GM23338 (cell line): ENCODE measurements around the gene ROR1. TPM values are rescaled to one million over a fixed set of nuclear protein-coding genes. Genes with fewer than 3 reads are reported as not detected.

Experiments
- ATAC-seq: fragments of 200-7000 bp; cut with Tn5 transposase; 3 replicates; pipeline ENCODE4 v1.9.1; 2020
- DNase-seq: peaks from one replicate; pipeline ENCODE4 v3.0.0-alpha.2; 2015; ENCODE audit warnings: low spot score
- H2AFZ ChIP-seq: fragments of 200-600 bp; sonication (generic); 2 replicates; pipeline ENCODE4 v1.8.0; 2016; ENCODE audit warnings: antibody characterized with exemption, mild to moderate bottlenecking, moderate library complexity
- H3F3A ChIP-seq: fragments of 200-600 bp; sonication (generic); replicated peaks from 2 replicates; pipeline ENCODE4 v1.8.0; 2017; ENCODE audit warnings: antibody characterized with exemption, mixed run types, low read depth
- H3K27ac ChIP-seq: fragments of 200-600 bp; sonication (generic); 2 replicates; pipeline ENCODE4 v1.6.1; 2016; ENCODE audit warnings: low read depth
- H3K27me3 ChIP-seq: fragments of 200-600 bp; sonication (generic); 2 replicates; pipeline ENCODE4 v1.8.0; 2016; ENCODE audit warnings: mild to moderate bottlenecking, mixed run types, moderate library complexity; ENCODE audit not compliant: insufficient read depth
- H3K36me3 ChIP-seq: fragments of 200-600 bp; sonication (generic); 2 replicates; pipeline ENCODE4 v1.8.0; 2016; ENCODE audit warnings: mild to moderate bottlenecking; ENCODE audit not compliant: insufficient read depth
- H3K4me1 ChIP-seq: fragments of 200-600 bp; sonication (generic); 2 replicates; pipeline ENCODE4 v1.8.0; 2016; ENCODE audit warnings: mild to moderate bottlenecking, moderate library complexity; ENCODE audit not compliant: insufficient read depth
- H3K4me2 ChIP-seq: fragments of 200-600 bp; sonication (generic); 2 replicates; pipeline ENCODE4 v1.7.1; 2017; ENCODE audit warnings: mixed run types
- H3K4me3 ChIP-seq: fragments of 200-600 bp; sonication (generic); 2 replicates; pipeline ENCODE4 v1.6.1; 2016; ENCODE audit warnings: mixed run types
- H3K79me2 ChIP-seq: fragments of 200-600 bp; sonication (generic); replicated peaks from 2 replicates; pipeline ENCODE4 v1.8.0; 2017; ENCODE audit warnings: mild to moderate bottlenecking; ENCODE audit not compliant: insufficient read depth
- H3K9me2 ChIP-seq: fragments of 200-600 bp; sonication (generic); 2 replicates; pipeline ENCODE4 v1.8.0; 2017; ENCODE audit not compliant: insufficient read depth
- H4K20me1 ChIP-seq: fragments of 200-600 bp; sonication (generic); replicated peaks from 2 replicates; pipeline ENCODE4 v1.8.0; 2017; ENCODE audit warnings: mild to moderate bottlenecking; ENCODE audit not compliant: insufficient read depth
- H3K27ac Mint-ChIP-seq: 2 replicates; pipeline ENCODE4 v1.8.0; 2020; ENCODE audit warnings: inconsistent platforms, mild to moderate bottlenecking, moderate library complexity, mixed read lengths
- H3K27me3 Mint-ChIP-seq: 3 replicates; pipeline ENCODE4 v1.8.0; 2022; ENCODE audit warnings: low read depth, mild to moderate bottlenecking, moderate library complexity, mixed read lengths, inconsistent platforms; ENCODE audit not compliant: insufficient read depth, poor library complexity
- H3K36me3 Mint-ChIP-seq: 3 replicates; pipeline ENCODE4 v1.8.0; 2021; ENCODE audit warnings: low read depth, mild to moderate bottlenecking, inconsistent platforms, moderate library complexity, mixed read lengths
- H3K4me1 Mint-ChIP-seq: 3 replicates; pipeline ENCODE4 v1.8.0; 2020; ENCODE audit warnings: mild to moderate bottlenecking, inconsistent platforms, mixed read lengths
- H3K4me3 Mint-ChIP-seq: 3 replicates; pipeline ENCODE4 v1.8.0; 2021; ENCODE audit warnings: moderate library complexity, mild to moderate bottlenecking, inconsistent platforms, mixed read lengths
- H3K9me3 Mint-ChIP-seq: 3 replicates; pipeline ENCODE4 v1.8.0; 2020; ENCODE audit warnings: moderate library complexity, mild to moderate bottlenecking, inconsistent platforms, mixed read lengths
- CTCF ChIP-seq, 2 experiments: fragments of 200-600 bp in 1 of 2; sonication (generic) in 1 of 2; conservative IDR thresholded peaks; 2 replicates each; pipeline versions ENCODE4 v1.5.1 to v1.6.1; 2016 to 2017; ENCODE audit warnings: antibody characterized with exemption in 2 of 2, low read depth in 2 of 2, mild to moderate bottlenecking in 2 of 2, moderate library complexity in 1 of 2
- EZH2 ChIP-seq: fragments of 200-600 bp; sonication (generic); IDR thresholded peaks from one replicate; pipeline ENCODE4 v1.8.0; 2017; ENCODE audit warnings: antibody characterized with exemption, mild to moderate bottlenecking, low read depth; ENCODE audit not compliant: unreplicated experiment
- EZH2phosphoT487 ChIP-seq: fragments of 200-600 bp; sonication (generic); IDR thresholded peaks from one replicate; pipeline ENCODE4 v1.8.1; 2018; ENCODE audit warnings: antibody characterized with exemption; ENCODE audit not compliant: unreplicated experiment
- JUNB ChIP-seq: IDR thresholded peaks from one replicate; pipeline ENCODE4 v1.6.1; 2016; ENCODE audit warnings: antibody characterized with exemption; ENCODE audit not compliant: unreplicated experiment
- NANOG ChIP-seq: IDR thresholded peaks from 2 replicates; pipeline ENCODE4 v1.6.1; 2016; ENCODE audit warnings: antibody characterized with exemption, borderline replicate concordance
- POLR2AphosphoS5 ChIP-seq: IDR thresholded peaks from 2 replicates; pipeline ENCODE4 v1.6.1; 2016; ENCODE audit warnings: antibody characterized with exemption, low read depth
- STAT1 ChIP-seq: IDR thresholded peaks from one replicate; pipeline ENCODE4 v1.6.1; 2016; ENCODE audit warnings: antibody characterized with exemption; ENCODE audit not compliant: unreplicated experiment
- ZNF114 ChIP-seq: fragments of 250-450 bp; sonication (Bioruptor Pico); IDR thresholded peaks from 2 replicates; pipeline ENCODE4 v1.5.0; 2020; ENCODE audit warnings: mild to moderate bottlenecking, moderate library complexity
- ZNF462 ChIP-seq: fragments of 250-450 bp; sonication (Bioruptor Pico); IDR thresholded peaks from 2 replicates; pipeline ENCODE4 v1.5.0; 2020; ENCODE audit warnings: mild to moderate bottlenecking, moderate library complexity
- polyA plus RNA-seq: library from polyadenylated mRNA; unstranded; fragments of >200 nt; fragmentation: Nextera tagmentation; extraction: Ambion mirVana; gene quantifications from 2 replicates; pipeline ENCODE4 v1.2.1, GENCODE V29; 2016
- total RNA-seq: library from RNA; depleted of rRNA; stranded (reverse); fragments of >200 nt; shearing (Covaris generic); gene quantifications from 2 replicates; pipeline ENCODE4 v1.2.3, GENCODE V29; 2014

ROR1 gene
- total and polyA plus RNA-seq, 2 experiments from 2014 or later: 59.7 to 96.0 TPM

GRCh38 chr1:63873751-63874150, 99.9 kb downstream of the ROR1 start (continued):
- TF ChIP-seq ZNF462 (CRISPR knock-in tag) (no peak), EZH2phosphoT487 (no peak), POLR2AphosphoS5 (no peak), STAT1 (no peak)

- no peak overlapping the region for H3K4me2 ChIP-seq
- H3K4me3 Mint-ChIP-seq: no peak overlapping the region
- no peak for DNase-seq
- no peaks in the 10 kb centered on the region for H3K36me3 ChIP-seq
- peaks cover 55% of the 10 kb centered on the region for H3K4me1 ChIP-seq
- H3K79me2 ChIP-seq: peaks cover 100% of the 10 kb centered on the region
- H3F3A ChIP-seq: no peaks in the 10 kb centered on the region
- H4K20me1 ChIP-seq: peaks cover 30% of the 10 kb centered on the region
- no peaks in the 10 kb centered on the region for H3K9me3 Mint-ChIP-seq
- H3K36me3 Mint-ChIP-seq: no peaks in the 10 kb centered on the region; the same call in 2 of the 3 replicates
- H3K27me3 Mint-ChIP-seq: no peaks in the 10 kb centered on the region
- peaks cover 78% of the 10 kb centered on the region for H3K4me1 Mint-ChIP-seq
- H3K9me2 ChIP-seq: peaks cover 6% of the 10 kb centered on the region; the same call in 1 of the 2 replicates
- no peak overlapping the region for H3K27ac Mint-ChIP-seq
- H3K27me3 ChIP-seq: no peaks in the 10 kb centered on the region
- no peak for ATAC-seq
- no peak overlapping the region for H2AFZ ChIP-seq
- H3K4me3 ChIP-seq: no peak overlapping the region
- no peak overlapping the region for H3K27ac ChIP-seq
- TF ChIP-seq CTCF (conservative IDR thresholded peaks at IDR 0.05; ENCODE audit: low read depth in 2 of 2): no peak
- no peak for TF ChIP-seq ZNF114
- TF ChIP-seq NANOG: no peak
- TF ChIP-seq EZH2phosphoT487: no peak
- no peak for TF ChIP-seq POLR2AphosphoS5
- TF ChIP-seq JUNB: no peak
- no peak for TF ChIP-seq EZH2
These were observed 100.6 kb downstream of the ROR1 start for GRCh38 chr1:63874278-63874880.
